Esophagus squamous epithelium (tissue), 4 donors: ENCODE results near the gene INO80E.
A peak's percentile ranks its signal among the peaks of the same experiment; 100 is the strongest.

ENCODE experiments used
- CTCF ChIP-seq, 6 experiments: fragments of 450-650 bp in 4 of 6; fragments of 200-600 bp in 2 of 6; sonication (generic) in 2 of 6; IDR thresholded peaks; one replicate each; pipeline ENCODE4 v1.5.1; 2016 to 2019; ENCODE audit warnings: antibody characterized with exemption in 6 of 6, mild to moderate bottlenecking in 4 of 6, moderate library complexity in 4 of 6
- POLR2A ChIP-seq, 4 donors: fragments of 450-650 bp; IDR thresholded peaks; one replicate each; pipeline ENCODE4 v1.6.1; 2017; ENCODE audit warnings: antibody characterized with exemption in 4 of 4, mild to moderate bottlenecking in 4 of 4, moderate library complexity in 3 of 4

- TF ChIP-seq POLR2A (IDR thresholded peaks at IDR 0.05), result no peak
- TF ChIP-seq CTCF (IDR thresholded peaks at IDR 0.05), result peak; percentile 23 to 66 (median 51)
Measured at GRCh38 chr16:30054959-30055553, 59.0 kb downstream of the INO80E start.
